ENCODE data around the gene SNORC.

The SNORC gene

GRCh38 chr2:232920055-232920454, 50.0 kb downstream of the SNORC start:
- in situ Hi-C loops (cut with MboI; ENCODE audit: low sequenced_read_pairs): no loop called here

GRCh38 chr2:232920760-232921159, 50.7 kb downstream of the SNORC start:
- in situ Hi-C loops (cut with MboI; ENCODE audit: low sequenced_read_pairs): no loop called here

DNA sequence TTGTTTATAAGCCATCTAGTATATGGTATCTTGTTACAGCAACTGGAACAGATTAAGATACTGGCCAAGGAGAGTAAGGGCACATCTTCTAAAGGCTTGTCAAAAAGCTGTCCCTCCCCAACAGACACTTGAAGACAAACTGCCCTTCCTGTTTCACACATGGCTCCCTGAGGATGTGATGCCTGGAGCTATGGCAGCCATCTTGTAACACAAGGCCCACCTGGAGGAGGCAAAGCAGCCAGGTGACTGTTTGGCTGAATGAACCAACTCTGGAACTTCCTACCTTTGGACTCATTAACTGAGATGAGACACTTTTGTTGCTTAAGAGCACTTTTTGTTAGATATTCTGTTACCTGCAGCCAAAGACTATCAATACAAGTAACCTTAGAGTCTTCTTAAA, 54.4 kb downstream of the SNORC start:
- in situ Hi-C loops (cut with MboI; ENCODE audit: low sequenced_read_pairs): no loop called here

DNA sequence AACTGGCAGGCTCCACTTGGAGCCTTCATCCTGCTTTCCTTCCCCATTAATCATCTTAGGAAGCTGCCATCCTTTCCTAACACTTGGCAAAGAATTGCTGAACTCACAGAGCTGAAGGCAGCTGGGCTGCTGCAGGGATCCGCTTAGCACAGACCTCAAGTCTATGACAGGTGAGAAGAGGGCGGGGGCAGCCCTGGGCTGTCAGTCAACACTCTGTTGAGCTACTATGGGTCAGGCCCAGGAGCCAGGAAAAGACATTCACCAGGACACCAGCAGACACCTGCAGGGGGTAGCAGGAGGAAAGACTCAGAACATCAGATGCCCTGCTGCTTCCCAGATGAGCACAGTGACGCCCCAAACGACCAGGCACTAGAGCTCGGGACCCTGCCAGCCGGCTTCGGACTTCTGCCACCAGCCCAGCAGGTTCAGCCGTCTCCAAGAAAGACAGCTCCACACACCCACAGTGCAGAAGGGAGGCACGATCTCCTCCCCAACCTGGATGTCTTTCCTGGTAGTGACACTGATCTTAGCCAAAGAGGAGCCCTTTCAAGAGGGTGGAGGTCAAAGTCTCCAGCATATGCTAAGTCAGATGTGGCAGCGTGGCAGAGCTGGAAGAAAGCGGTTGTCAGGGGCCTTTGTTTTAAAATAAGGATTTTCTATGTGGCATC, 55.2 kb downstream of the SNORC start:
- in situ Hi-C loops (cut with MboI; ENCODE audit: low sequenced_read_pairs): no loop called here

DNA sequence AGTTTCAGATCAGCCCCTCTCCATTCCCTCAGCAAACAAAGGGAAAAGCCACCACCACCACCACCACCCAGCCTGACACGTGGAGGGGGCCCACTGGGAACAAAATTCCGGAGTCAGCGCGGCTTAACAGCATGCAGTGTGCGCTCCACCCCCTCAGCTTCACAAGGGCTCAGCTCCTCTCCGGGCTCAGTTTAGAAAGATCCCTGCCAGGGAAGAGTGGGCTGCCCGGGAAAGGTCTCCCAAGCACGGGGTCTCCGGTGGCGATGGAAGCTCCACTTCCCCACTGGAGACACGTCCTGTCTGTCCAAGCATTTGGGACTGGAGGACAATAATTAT, 55.7 kb downstream of the SNORC start:
- in situ Hi-C loops (cut with MboI; ENCODE audit: low sequenced_read_pairs): no loop called here

- in situ Hi-C loops (cut with MboI; ENCODE audit: low sequenced_read_pairs): no loop called here
Observed at GRCh38 chr2:232926431-232926939, 56.4 kb downstream of the SNORC start.

DNA sequence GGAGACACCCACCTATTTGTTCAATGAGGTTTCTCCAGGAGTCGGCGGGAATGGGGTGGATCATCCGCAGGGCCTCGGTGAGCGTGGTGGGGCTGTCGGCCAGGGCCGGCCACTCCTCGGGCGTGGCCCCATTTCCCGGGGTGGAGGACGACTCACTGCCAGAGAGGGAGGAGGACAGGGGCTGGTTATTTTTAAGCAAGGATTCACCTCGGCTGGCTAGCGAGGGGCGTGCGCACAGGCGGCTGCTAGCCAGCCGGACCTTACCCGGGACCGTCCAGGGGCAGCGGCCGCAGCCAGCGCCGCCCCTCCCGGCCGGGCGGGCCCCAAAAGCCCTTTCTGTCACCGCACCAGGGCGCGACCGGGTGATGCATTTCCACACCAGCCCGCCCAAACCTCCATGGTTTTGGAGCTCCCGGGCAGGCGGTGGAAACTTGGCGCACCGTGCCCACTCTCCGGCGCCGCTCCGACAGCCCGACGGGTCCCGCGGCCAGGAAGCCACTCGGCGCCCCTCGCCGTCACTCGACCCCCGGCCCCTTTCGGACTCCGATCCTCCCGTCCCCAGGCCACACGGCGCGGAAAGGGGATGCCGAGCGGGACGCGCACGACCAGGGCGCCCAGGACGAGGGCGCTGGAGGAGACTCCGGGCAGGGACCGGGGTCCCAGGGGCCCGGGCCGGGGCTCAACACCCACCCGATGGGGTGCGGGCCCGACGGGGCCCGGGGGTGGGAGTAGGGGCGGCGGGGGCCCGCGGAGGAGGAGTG, 57.1 kb downstream of the SNORC start:
- in situ Hi-C loops (cut with MboI; ENCODE audit: low sequenced_read_pairs): no loop called here

GRCh38 chr2:232927793-232928550, 57.9 kb downstream of the SNORC start:
- in situ Hi-C loops (cut with MboI; ENCODE audit: low sequenced_read_pairs): no loop called here

Measured in HL-60/S4 treated with retinoic acid at 250 ng/mL for 4 days and 3 days (cell line).